GM18507 (cell line): ENCODE measurements around the gene MINAR1.

Experiments used
- DNase-seq: peaks from one replicate; pipeline ENCODE4 v3.0.0; 2011; ENCODE audit warnings: low read depth; ENCODE audit not compliant: insufficient read length; ENCODE audit errors: extremely low spot score
- FAIRE-seq: peaks from 2 replicates; lab custom pipeline; 2011; peaks lifted over from hg19 to GRCh38; lab: Jason Lieb, UNC

MINAR1 gene

DNA sequence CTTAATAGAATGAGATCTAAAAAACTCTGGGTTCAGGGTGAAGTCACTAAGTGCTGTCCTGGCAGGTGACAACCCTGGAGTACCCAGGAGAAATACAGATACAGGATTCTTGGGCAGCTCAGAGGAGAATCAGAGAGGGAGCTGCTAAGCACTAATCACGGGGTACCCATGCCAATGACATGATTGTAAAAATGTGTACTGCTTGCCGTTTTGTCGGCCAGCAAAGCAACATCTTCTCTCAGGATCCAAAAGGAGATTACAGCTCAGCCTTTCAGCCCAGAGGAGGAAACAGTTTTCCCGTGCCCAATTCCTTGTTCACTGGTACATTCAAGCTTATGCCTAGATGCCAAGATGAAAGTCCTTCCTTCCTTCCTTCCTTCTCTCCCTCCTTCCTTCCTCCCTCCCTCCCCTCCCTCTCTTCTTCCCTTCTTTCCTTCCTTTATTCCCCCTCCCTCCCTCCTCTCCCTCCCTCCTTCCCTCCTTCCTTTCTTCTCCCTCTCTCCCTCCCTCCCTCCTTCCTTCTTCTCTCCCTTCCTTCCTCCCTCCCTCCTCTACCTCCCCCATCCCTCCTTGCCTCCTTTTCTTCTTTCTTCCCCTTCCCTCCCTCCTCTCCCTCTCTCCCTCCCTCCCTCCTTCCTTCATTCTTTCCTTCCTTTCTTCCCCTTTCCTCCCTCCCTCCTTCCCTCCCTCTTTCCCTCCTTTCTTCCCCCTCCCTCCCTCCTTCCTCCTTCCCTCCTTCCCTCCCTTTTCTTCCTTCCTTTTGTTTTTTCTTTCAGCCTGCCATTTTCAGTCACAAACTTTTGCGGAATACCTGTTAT lies 4.1 kb upstream of the MINAR1 start:
- DNase-seq = no peak
- no peak for FAIRE-seq

DNA sequence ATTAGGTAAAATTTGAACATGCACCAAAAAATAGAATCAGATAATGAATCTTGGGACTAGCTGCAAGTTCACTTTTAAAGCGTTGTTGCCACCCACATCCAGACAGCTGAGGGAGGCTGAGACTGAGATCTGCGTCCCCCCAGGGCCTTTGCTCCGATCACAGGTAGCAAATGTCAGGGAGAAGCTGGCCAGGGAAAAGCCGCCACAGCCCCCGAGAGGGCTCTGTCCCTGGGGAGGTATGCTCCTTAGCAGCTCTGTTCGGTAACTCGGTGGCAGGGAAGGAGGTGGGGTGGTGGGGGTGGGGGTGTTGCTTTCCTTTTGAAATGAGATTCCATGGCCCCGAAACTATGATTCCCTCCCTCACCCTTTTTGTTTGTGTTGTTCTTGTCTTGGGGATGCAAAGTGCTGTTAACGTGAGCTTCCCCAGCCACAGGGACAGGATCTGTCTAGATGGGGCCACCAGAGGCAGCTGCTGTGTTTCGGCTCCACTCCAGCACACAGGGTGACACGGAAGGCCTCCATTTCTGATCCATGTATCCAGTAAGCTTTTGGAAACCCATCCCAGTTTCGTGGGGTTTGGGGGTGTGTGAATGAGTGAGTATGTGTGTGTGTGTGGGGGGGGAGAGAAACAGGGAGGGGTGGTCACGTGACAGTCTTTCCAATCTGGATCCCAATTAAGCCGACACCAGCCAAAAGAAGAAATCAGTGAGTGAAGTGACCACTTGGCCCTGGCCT lies 1.1 kb upstream of the MINAR1 start:
- no peak for DNase-seq
- no peak for FAIRE-seq

DNA sequence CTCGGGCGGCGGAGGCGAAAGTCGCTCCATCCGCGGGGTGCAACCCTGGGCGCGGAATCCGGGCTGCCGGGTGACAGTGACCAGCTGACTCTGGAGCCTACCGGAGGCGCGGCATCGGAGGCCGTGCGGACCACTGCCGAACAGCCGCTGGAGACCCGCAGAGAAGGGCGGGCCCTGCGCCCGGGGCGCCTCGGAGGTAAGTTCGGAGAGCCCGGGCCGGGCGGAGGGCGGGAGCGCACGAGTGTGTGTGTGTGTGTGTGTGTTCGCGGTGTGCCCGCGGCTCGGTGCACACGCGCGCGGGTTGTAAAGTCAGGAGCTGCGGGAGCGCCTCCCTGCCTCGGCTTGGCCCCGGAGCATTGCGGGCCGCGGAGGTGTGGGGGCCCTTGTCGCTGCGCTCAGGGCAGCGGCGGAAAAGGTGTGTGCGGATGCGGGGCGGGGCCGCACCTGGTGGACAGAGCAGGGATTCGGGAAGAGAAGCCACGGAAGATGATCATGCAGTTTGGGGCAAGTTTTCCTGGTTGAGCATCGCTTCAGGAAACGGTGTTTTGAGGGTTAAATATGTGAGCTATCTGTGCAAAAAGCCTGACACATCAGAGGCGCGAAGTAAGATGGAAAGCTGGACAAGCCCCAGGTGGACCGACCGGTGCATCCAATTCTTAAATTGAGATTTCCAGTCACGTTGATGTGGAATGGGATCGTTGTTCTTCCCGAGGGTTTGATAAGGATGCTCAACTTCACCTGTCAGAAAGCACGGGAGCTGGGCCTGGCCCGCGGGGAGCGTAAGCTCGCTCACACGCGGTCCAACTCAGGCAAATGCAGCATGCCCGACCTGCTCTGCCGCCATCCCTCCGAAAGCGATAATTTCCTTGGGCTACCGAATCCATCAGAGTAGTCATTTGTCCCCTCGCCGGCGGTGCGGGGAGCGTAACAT lies 474 bp downstream of the MINAR1 start:
- DNase-seq (no peak), FAIRE-seq (no peak)

DNA sequence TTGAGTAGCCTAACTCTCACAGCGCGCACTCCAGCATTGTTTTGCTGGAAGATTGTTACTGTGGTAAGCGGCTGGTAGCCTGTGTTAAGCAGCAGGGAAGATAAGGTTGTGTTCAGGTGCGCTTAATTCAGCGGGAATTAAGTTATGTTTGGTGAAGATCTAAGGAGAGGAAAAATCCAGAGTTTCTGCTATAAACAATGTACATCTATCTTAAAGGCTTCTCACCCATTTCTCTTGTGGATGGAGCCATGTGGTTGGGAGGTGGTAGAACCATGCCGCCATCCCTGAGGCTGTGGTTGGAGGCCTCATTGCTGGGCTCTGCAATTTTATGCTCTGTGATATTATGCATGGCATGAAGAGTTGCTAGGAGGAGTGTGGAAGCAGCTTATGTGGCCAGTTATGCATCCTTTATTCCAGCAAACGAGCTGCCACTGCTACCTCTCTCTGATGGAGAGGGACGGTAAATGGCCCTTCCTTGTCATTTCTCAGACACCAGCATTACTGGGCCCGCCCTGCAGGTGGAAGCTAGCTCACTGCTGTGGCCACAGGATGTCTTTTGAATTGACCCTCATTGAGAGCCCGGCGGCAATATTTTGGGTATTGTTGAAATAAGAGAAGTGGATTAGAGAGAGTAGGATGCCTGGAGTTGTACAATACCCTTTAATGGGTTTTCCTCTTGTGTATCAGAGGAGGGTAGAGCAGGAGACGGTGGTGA lies 1.3 kb downstream of the MINAR1 start:
- DNase-seq (no peak), FAIRE-seq (no peak)

DNA sequence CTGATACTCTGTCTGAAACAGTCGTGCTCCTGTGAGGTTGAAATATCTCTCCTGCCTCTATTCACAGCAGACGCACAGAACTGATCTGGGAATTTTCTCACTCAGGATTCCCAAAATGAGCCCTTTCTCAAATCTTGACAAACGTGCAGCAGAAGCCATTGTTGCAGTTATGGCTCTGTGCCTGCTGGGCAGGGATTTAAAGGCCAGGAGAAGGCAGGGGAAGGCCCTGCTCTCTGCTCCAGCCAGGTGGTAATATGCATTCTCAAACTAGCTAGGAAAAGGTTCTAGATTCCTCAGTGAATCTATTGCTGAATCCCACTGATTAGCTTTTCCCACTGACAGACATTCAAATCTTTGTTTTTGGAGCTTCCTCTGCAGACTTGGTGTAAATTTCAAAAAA lies 2.2 kb downstream of the MINAR1 start:
- DNase-seq (no peak), FAIRE-seq (no peak)

DNA sequence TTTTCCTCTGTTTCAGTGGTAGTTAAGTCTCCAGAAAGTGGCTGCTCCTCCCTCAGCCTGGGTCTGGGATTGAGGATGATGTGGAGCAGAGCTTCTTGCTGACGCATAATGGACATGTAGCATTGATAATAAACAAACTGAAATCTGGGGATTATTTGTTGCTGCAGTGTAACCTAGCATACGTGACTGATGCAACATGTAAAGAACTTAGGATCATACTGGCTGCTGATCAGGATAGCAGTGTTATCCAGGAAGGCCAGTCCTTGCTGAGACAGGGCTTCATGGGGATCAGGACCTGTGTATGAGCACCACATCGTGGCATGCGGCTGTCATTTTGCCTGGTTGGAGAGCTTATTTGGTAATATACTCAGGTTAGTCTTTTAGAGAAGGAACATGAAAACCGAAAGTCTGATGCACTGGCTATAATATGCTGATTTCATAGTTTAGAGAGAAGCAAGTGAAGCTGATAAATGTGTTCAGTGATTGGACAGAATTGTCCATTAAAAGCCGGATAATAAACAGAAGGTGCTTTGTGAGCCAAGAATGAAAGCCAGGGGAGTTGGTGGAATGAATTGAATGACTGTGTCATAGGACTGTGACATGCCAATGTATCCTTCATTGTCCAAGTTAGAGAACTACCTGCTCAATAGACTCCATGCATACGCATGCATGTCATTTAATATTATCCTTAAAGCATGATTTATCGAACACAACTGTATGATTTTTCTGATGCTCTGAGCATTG lies 4.1 kb downstream of the MINAR1 start:
- FAIRE-seq (no peak), DNase-seq (no peak)

DNA sequence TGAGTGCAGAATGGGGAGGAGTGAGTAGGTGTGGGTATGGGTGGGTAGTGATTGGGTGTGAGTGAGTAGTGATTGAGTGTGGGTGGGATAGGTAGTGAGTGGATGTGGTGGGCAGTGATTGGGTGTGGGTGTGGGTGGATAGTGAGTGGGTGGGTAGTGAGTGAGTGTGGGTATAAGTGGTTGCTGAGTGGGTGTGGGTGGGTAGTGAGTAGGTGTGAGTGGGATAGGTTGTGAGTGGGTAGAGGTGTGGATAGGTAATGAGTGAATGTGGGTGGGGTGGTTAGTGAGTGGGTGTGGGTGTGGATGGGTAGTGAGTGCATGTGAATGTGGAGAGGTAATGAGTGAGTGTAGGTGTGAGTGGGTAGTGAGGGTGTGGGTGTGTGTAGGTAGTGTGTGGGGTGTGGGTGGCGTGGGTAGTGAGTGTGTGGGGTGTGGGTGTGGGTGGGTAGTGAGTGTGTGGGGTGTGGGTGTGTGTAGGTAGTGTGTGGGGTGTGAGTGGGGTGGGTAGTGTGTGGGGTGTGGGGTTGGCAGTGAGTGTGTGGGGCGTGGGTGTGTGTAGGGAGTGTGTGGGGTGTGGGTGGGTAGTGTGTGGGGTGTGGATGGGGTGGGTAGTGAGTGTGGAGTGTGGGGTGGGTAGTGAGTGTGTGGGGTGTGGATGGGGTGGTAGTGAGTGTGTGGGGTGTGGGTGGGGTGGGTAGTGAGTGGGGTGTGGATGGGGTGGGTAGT lies 5.3 kb downstream of the MINAR1 start:
- no peak for FAIRE-seq
- DNase-seq = no peak

DNA sequence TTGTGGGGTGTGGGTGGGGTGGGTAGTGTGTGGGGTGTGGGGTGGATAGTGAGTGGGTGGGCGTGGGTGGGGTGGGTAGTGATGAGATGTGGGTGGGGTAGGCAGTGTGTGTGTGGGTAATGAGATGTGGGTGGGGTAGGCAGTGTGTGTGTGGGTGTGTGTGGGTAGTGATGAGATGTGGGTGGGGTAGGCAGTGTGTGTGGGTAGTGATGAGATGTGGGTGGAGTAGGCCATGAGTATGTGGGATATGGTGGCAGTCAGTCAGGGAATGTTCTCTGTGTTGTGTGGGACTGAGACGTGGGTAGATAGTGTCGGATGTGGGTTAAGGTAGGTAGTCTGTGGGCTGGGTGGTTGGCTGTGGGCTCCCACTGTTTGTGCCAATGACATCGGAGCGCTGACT lies 7.1 kb downstream of the MINAR1 start:
- DNase-seq (no peak), FAIRE-seq (no peak)

DNA sequence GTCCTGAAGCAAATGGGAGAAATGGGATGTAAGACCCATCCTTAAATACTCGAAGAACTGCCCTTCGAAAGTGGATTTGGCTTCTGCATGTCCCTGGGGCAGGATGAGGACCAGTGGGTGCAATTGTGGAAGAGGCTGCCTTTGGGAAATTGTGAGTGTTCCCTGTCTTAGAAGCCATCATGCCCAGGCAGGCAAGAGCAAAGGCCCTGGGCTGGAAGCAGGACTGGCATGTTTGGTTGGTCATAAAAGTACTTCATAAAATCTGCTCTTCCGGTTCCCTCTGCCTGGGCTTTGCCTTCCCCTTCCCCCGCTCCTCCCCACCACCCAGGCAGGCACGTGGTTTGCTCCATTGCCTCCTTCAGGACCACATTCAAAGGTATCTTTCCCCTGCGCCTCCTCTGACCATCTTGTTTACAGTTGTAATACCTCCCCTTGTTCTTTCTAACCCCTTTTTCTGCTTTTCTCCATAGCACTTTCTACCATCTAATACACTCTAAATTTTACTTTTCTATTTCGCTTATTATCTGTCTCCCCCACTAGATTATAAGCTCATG lies 8.3 kb downstream of the MINAR1 start:
- DNase-seq (no peak), FAIRE-seq (no peak)

DNA sequence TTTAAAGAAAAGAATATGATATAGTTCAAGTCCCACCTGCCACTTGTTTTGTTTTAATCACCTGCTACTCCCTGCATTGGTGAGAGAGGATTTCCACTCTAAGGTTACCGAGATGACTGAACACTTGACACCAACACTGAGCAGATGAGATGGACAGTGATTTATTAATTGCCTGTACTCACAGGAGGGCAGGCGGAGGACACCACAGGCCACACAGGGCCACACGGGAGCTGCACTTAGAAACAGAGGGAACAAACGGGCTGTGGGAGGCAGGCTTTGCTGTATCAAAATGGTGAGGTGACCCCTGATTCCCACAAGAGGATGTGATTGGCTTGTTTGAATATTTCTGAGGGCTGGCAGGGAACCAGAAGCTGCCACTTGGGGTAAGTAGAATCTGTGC lies 10.8 kb downstream of the MINAR1 start:
- DNase-seq (no peak), FAIRE-seq (no peak)

DNA sequence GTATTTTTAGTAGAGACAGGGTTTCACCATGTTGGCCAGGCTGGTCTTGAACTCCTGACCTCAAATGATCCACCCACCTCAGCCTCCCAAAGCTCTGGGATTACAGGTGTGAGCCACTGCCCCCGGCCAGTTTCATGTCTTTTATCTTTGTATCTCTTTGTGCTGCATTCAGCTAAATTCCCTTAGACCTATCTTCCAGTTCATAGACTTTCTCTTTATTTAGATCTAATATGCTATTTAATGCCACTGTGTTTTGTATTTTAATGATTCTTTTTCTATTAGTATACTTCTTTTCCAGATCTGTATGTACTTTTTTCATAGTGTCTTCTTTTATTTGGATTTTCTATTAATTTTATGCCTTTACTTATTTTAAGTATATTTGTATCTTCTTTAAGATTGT lies 14.9 kb downstream of the MINAR1 start:
- FAIRE-seq (no peak), DNase-seq (no peak)

DNA sequence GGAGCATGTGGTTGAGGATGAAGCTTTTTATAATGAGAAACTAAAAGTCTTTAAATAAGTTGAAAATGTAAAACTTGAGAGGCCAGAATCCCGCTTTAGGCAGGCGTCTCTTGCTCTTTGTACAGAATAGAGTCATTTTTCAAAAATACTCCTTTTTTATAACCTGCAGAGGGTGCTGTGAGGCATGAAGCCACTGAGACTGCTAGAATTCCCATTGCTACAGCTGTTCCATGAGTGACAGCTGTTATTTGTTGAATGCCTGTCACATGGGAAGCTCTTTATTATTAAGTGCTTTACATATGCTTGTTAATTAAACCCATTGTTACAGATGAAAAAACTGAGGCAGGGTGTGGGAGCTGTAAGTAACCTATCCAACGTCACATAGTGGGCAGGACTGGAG lies 18.5 kb downstream of the MINAR1 start:
- FAIRE-seq (no peak), DNase-seq (no peak)

DNA sequence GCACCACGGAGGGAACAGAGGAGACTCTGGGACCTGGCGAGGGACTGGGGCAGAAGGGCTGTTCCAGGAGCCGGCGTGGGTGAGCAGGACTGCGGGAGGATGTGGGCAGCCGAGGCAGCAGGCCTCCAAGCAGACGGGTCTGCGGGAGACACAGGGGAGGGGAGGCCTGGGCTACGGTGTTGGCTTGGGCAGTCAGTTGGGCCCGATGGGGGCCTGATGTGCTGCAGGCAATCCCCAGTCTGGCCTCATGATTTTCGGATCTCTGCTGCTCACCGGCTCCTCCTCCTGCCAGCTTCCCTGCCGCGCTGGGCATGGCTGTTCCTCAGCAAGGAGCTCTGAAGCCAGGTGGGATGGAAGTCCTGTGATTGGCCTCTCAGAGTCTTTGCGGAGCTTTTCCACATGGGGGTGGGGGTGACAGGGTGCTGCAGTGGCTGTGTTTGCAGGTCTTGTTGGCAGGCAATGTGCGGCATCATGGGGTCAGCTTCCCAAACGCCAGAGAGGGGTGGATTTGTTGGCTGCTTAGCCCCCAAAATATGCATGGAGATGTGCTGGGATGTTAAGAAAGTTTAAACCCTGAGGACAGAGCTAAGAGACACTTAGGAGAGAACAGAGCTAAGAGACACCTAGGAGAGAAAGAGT lies 19.3 kb downstream of the MINAR1 start:
- no peak for FAIRE-seq

DNA sequence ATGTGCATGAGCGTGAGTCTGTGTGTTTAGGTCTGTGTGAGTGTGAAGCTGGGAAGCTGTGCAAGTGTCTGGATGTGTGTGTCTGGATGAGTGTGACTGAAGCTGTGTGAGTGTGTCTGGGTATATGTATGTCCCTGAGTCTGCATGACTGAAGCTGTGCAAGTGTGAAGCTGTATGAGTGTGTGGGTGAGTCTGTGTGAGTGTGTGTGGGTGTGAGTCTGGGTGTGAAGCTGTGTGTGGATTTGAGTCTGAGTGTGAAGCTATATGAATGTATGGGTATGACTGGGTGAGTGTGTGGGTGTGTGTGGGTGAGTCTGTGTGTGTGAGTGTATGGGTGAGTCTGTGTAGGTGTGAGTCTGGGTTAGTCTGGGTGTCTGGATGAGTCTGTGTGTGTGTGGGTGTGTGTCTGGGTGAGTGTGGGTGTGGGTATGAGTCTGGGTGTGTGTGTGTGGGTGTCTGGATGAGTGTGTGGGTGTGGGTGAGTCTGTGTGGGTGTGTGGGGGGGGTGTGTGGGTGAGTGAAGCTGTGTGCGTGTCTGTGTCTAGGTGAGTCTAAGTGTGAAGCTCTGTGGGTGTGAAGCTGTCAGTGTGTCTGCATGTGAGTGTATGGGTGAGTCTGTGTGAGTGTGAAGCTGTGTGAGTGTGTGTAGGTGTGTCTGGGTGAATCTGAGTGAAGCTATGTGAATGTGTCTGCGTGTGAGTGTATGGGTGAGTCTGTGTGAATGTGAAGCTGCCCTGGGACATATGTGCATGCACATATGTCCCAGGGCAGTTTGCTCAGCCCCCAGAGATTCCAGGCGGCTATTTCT lies 20.3 kb downstream of the MINAR1 start:
- no peak for FAIRE-seq
- no peak for DNase-seq

More for the DNA sequence above, 19.3 kb downstream of the MINAR1 start:
- no peak for DNase-seq

DNA sequence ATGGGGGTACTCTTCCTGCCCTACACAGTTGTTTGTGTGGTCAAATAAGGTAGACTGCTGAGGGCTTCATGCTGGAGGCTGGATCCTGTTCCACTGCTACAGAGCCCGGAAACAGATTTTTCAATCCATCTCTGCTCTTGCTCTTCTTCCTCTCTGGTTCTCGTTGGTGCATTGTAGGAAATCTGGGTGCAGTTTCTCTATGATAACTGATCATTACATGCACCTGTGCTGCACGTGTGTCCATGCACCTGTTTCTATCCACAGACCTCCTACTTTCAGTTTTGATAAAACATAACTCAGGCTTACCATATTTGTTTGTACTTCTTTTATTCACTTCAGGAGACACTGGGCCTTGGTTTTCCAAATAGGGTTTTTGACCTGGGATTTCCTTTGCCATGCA lies 21.3 kb downstream of the MINAR1 start:
- DNase-seq = no peak
- no peak for FAIRE-seq

DNA sequence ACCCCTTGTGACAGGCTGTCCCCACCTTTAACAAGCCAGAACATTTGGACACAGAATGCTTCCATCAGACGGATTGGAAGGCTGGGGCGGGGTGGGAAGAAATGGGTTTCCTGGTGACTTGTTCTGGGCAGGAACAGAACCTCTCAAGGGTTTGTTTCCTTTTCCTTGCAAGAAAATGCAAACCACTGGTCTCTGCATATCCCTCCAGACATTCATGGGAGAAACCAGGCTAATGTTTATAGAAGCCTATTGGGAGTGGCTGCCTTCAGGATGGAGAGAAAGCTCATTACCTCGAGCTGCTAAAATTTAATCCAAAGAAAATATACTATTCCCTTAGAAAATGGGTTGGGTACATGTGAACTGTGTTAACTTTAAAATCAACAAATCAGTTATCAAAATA lies 21.9 kb downstream of the MINAR1 start:
- DNase-seq = no peak

DNA sequence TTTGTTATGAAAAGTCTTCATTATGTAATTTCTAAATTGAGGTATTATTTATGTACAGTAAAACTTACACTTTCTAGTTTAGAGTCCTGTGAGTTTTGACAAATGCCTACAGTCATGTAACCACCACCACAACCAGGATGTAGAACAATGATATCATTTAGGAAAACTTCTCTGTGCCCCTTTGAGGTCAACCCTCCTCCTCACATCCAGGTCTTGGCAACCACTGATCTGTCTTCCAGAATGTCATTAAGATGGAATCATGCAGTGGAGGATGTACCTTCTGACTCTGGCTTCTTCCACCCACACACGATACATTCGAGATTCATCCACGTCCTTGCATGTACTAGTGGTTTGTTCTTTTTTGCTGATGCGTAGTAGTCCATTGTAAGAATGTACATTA lies 23.2 kb downstream of the MINAR1 start:
- FAIRE-seq (no peak), DNase-seq (no peak)

More for the DNA sequence above, 21.9 kb downstream of the MINAR1 start:
- FAIRE-seq = no peak
